Germinal center (tissue), 1 donor: ENCODE measurements around the gene SPINK4.

Source experiments
- DNase-seq: peaks from one replicate; pipeline ENCODE4 v3.0.0; 2012; ENCODE audit warnings: mixed read lengths, low spot score

SPINK4 gene

DNA sequence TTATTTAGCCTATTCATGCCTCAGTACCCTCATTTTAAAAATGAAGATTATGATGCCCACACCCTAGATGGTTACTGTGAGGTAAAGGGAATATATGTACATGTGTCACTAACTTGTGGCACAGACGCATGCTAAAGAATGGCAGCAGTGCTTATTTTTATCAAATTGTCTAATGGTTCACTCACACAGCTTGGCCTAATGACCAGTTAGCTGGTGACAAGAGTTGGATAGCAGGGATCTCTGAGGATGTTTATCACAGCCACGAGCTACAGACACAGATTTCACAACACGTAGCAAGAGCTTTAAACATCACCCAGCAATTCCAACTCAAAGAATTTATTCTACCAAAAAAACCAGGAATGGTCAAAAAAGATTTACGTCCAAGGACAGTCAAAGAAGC lies 17.3 kb downstream of the SPINK4 start:
- no peak for DNase-seq

DNA sequence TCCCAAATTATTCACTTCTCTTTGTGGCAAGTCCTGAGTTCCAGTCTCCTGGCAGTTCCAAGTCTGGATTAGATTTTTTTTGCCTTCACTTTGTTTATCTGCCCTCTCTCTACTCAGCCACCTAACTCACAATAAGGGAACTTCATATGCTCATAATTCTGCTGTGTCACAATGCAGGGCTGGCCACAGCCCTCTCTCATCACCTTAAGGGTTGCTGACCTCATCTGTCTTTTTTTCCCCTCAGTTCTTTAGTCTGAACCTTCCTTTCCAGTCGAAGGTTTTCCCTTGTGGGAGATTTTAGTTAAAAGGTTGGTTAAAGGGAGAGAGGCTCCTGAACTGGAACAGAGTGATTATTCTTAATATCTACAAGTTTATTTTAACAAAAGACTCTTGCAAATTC lies 20.4 kb downstream of the SPINK4 start:
- no peak for DNase-seq

DNA sequence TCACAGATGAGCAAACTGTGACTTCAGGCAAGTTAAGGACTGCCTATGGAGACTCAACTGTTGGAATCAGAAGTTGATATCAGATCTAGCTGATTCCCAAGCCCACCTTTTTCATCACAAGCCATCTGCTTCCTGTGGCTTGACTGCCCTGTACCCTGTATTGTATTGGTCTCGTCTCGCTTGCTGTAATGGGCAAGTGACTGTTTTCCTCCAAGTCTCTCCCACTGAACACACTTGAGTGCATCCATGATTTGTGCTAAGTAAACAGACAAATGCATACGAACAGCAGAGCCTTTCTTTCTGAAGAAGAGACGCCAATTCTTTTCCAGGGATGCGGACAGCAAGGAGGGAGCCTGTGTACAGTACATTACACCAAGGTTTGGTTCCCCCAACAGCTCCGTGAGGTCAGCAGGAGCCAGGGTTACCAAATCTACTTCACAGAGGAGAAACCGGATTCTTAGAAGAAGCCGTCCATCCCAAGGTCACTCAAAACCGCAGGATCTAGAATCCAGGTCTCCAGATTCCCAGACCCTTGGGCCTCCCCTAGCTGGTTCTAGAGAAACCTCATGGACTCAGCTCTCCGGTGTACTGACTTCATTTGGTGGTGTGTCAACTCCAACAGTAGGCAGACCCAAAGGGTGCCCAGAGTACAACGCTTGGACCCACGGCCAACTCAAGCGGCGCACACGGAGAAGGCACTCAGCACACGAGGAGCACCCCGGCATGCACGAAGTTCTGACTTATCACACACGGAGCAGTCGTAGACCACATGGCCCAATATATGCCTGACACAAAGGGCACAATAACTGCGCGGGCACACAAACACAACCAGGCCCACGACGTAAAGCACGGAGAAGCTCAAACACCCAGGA lies 23.4 kb downstream of the SPINK4 start:
- peak; percentile 27 for DNase-seq

DNA sequence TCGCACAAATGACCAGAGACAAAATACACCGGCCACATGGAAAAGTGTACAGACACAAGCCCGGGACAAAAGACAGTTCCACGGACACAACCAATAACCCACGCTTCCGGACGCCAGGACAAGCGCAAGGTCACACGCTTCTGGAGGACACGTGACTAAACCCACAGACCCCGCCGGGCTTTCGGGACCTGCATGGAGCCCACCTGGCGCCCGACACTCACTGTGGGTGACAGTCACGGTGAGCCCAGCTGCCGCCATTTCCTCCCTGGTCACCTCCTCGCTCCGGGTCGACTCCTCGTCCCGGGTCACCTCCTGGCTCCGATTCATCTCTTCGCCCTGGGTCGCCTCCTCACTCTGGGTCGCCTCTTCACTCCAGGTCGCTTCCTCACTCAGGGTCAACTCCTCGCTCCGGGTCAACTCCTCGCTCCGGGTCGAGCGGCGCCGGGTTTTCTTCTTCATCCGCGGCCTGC lies 24.1 kb downstream of the SPINK4 start:
- DNase-seq = peak; percentile 33

DNA sequence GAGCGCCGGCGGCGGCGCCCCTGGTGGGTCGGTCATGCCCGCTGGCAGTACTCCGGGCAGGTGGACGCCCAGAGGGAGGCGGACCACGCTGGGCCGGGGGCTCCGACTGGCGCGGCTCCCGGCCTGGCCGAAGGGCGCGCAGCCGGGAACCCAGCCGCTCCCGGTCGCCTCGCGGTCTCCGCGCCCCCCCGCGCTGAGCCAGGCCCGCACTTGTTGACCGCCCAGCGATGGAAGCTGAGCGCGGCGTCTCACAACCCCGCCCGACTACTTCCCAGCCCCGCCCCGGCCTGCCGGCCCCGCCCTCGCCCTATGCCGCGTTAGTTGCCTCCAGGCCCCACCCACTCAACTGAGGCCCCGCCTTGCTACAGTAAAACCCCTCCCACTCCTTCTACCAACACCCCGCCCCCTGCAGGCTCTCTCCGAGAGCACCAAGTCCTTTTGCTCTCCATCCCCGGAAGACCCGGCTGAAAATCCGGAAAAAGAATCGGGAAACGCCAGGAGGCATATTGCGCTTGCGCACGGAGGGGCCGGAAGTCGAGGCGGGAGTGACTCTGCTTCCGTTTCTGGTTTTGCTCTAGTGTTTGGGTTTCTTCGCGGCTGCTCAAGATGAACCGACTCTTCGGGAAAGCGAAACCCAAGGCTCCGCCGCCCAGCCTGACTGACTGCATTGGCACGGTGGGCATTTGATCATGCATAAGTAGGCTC lies 24.7 kb downstream of the SPINK4 start, which contains the start of the genes BAG1 and CHMP5:
Gene BAG1 (minus strand): TSS at position 236 of the 705 bp plus-strand sequence.
Gene CHMP5 (plus strand): TSS at position 577 of the 705 bp plus-strand sequence. CDS start 30 bp downstream, at position 607.
- peak; percentile 99 for DNase-seq

DNA sequence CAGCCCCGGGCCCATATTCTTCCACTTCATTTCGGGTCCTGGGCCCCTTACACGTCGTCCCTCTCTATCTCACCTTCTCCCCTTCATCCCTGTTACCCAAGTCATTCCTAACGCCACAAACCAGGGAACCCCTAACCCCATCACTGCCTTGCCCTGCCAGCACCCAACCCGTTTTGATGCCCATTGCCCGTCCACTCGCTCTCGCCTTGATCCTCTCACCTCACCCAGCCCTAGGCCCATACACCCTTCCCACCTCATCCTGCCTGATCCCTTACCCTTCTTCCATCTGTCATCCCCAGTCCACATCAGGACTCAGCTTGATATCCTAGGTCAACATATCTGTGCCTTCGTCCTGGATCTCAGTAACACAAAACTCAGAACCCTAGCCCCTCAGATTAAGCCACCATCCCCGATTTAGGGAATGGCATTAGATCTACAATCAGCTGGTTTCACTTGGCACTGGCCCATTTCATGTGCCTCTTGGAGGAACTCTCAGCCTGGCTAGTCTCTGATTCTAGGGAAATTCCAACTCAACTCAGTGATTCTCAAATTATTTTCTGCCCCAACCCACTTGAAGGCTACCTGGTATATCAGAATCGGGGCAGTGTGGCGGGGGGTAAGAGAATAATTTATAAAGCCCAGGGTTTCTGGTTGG lies 25.4 kb downstream of the SPINK4 start:
- DNase-seq = no peak

DNA sequence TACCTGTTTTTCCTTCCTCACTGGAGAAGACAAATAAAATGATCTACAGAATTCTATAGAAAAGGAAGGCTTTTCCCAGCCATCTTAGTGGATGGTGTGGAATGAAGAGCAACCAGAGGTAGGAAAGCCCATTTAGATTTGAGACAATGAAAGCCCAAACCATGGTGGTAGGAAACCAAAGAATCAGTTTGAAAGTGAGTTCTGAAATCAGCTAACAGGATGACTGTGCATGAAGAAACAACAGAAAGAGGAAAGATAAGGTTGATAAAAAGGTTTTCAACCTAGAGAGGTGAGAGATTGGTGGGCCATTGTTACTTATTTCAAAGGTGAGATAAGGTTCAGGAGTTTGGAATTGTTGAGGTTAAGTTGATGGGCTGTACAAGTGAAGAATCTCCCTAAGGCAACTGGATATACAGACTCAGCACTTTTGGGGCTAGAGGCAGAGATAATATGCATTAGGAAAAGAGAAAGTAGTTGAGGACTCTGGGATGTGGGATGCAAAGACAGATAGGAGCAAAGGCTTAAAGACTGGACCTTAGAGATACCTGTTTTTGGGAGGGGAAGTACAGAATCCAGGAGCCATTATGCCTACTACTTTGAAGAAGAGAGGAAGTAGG lies 27.3 kb downstream of the SPINK4 start:
- DNase-seq = no peak

DNA sequence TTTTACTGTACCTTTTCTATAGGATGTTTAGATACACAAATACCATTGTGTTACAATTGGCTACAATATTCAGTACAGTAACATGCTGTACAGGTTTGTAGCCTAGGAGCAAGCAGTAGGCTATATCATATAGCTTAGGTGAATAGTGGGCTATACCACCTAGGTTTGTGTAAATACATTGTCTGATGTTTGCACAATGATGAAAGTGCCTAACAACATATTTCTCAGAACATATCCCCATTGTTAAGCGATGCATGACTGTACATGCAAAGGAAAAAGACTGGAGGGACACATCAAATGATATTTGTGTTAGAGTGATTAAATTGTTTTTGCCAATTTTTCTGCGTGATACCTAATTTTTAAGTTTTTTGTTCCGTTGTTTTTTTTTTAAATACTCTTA lies 30.2 kb downstream of the SPINK4 start:
- no peak for DNase-seq

DNA sequence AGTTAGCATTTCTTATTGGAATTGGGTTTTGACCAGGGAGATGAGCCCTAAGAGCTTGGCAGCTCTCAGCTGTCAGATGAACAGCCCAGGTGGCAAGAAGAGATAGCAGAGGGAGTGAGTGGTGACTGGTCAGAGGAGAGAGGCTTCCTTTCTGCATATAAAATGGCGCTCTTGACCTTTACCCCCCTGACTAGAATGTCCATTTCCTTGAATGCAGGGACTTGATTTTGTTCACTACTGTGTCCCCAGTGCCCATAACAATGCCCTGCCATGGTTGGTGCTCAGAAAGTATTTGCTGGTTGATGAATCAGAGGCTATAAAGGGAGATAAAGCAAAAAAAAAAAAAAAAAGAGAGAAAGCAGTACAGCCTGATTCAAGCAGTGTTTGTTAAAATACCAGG lies 32.1 kb downstream of the SPINK4 start:
- no peak for DNase-seq

DNA sequence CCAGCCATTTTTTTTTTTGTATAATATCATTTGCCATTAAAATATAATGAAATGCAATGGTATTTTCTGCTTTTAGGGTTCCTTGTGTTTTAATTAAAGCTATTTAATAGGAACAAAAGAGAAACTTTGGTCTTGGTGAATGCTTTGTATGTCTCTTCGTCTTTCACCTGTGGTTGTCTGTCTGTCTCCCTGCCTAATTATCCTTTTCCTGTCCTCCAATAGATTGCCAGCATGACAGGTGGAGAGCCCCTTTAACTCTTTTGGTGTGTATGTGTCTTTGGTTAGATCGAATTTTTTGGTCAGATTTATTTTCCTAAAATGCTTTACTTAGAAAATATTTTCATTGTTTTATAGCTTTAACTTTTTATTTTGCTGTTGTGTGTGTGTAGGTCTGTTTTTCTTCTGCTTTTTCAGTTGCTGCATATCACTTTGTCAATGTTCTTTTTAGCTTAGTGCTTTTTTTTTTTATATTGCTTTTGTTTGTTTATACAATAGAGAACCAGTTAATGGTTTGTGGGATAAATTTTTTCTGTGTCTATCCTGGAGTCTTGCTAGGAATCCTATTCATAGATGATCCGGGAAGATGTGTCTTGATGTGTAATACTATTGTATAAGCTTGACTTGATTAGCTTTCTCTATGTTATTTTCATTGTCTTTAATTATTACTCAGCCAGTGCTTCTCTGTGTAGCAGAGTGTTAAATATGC lies 33.5 kb downstream of the SPINK4 start:
- no peak for DNase-seq

DNA sequence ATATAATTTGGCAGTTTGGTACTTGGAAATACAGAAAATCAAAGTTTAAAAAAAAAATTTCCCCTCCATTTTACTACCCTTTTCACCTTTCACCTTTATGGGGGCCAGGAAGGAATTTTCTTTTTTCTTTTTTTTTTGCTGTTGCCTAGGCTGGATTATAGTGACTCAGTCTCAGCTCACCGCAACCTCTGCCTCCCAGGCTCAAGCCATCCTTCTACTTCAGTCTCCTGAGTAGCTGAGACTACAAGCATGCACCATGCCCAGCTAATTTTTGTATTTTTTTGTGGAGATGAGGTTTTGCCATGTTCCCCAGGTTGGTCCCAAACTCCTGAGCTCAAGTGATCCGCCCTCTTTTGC lies 34.0 kb downstream of the SPINK4 start:
- DNase-seq = no peak

DNA sequence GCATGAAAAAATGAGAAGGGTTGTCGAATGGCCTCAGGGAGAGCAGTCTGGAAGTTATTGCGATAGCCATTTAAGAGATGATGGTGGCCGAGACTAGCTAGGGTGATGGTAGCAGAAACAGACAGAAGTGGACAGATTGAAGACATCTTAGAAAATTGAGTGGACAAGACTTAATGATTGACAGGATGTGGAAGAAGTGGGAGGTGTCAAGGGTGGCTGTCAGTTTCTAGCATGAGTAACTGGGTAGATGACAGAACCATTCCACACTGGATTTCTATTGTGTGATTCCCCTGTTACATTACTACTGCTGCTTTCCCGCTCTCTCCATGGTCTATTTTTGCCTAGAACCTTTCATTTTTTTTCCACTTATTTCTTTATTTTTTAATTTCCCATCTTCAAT lies 37.5 kb downstream of the SPINK4 start:
- no peak for DNase-seq

DNA sequence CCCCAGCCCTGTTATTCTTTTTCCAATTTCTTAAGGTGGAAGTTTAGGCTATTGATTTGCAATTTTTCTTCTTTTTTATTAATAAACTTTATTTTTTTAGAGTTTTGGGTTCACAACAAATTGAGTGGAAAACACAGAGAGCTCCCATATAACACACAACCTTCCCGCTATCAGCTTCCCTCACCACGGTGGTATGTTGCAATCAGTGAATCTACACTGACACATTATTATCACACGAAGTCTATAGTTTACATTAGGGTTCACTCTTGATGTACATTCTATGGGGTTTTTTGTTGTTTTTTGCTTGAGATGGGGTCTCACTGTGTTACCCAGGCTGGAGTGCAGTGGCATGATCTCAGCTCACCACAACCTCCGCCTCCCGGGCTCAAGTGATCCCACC lies 45.5 kb downstream of the SPINK4 start:
- no peak for DNase-seq

DNA sequence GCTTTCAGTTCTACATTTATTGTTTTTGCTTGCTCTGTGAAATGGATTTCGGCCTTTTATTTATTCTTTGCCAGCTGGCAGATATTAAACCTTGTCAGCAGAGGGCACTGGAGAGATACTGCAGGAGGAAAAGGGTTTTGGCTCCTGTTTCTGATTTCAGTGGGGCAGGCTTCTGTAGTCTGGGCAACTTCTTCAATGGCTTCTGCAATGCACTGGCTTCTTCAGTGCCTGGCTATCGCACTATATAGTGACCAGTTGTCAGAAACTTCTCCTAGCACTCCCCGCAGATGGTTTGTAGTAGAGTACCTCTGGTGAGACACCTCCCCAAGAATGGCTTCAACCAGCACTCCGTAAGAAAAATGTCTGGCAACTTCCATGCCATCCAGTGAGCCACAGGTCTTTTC lies 47.1 kb downstream of the SPINK4 start:
- DNase-seq = peak; percentile 81

DNA sequence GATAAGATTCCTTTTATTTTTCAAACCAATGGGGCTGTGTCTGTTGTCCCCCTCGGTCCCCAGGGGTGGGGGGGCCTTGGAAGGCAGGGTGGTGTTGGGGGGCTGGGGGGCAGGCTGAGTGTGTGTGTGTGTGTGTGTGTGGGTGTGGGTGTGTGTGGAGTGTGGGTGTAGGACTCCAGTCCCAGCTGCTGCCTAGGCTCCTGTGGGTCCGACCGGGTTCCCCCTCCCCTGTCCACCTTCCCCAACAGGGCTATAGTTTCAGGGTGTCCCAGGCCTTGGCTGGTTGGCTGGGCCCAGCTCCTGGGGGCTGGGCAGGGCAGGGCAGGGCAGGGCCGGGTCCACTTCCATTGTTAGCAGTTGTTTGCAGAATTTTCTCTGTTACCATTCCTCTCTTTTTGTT lies 48.3 kb downstream of the SPINK4 start:
- DNase-seq = no peak

DNA sequence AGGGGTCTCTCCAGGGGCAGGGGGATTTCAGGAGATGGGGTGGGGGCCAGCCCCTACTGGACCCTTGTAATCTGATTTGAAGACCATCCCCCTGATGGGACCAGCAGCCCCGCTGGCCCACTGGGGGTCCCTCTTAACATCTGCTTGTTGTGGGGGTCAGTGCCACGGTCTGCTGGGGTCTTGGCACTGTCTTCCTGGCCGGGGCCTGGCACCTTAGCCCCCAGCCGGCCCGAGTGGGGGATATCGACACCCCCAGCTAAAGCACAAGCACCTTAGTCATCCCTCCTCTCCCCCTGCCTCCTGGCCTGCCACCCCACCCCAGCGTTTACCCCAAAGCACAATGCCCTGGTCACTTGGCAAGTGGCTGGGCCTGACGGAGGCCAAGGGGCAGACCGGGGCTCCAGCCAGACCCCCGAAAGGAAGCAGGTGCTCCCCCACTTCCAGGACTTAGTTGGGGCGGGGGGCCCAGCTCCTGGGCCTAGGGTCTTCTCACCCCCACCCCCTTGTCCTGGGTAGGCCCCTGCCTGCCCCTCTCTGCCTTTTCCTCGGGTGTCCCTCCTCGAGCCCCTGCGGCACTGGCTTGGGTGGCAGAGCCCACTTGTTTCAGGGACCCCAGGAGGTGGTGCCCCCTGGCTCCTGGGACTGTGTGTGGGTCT lies 49.0 kb downstream of the SPINK4 start:
- DNase-seq = no peak

DNA sequence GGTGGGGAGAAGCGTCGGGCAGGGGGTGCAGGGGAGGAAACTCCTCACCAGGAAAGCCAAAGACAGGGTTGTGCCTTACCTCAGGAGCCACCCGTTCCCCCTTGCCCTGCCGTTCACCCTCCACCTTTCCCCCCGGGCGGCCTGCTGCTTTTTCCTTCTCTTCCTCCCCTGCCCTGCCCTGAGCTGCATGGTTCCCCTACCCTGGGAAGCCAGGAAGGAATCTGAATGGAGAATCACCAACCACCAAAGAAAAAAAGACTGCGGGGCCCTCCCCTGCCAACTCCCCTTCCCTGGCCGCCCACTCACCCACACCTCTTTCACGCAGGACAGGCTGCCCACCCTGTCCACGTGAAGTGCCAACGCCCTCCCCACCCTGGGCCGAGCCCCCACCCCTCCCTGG lies 49.5 kb downstream of the SPINK4 start:
- DNase-seq = no peak

DNA sequence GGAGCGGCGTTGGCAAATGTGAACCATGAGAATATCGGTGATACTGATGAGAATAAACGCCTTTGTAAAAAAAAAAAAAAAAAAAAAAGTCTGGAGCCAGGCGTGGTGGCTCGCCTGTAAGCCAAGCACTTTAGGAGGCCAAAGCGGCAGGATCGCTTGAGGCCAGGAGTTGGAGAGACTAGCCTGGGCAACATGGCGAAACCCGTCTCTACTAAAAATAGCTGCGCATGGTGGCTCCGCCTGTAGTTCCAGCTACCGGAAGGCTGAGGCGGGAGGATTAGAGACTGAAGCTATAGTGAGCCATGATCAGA lies 49.9 kb downstream of the SPINK4 start:
- no peak for DNase-seq

DNA sequence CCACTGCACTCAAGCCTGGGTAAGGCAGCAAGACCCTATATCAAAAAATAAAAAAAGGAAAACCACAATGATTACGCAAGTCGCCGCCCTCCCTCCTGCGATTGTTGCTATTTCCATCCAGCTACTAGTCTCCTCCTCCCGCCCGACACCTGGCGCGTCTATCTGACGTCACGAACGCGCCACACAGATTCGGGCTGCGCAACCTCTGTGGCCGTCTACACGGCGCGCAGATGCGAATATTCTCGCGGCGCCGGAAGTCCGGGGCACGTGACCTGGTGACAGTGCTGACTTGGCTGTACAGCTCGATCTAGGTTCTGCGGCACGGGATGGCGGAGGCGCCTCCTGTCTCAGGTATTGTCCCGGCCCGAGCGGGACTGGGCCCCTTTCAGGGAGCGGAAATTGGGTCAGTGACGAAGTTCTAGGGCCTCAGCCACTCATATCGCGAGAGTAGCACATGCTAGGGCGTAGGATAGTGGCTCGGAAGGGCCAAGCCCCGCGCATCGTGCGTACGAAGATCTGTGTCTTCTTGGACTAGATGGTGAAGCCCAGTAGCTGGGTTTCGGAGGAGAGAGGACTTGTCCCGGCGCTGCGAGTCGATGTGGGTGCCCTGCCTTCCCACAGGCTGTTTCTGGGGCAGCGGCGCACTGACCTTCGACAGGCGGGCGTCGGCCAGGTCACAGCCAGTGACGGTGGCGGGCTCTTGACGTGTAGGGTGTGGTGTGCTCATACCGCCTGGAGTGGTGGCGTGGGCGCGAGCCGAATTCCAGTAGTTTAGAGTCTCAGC lies 50.5 kb downstream of the SPINK4 start, which contains the start of gene NFX1:
Gene NFX1 (plus strand): TSS at position 270 of the 784 bp plus-strand sequence. CDS start 57 bp downstream, at position 327.
- DNase-seq = peak; percentile 95

DNA sequence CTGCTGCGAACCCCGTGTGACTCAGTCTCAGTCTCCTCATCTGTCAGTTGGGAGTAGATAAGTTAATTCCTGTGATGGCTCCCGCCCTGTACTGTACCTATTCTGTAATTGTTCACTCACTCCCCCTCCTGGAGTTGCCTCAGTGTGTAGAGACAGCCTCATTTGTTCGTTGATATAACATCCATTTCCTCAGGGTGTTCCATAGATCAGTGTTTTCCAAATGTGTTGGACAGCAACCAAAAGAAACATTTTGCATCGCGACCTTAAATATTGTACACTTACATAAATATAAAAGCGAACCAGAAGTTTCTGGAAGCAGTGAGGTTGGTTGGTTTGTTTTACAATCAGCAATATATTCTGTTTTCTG lies 51.0 kb downstream of the SPINK4 start:
- no peak for DNase-seq
